ENCODE measurements around the gene STIMATE. TPM values are rescaled to one million over a fixed set of nuclear protein-coding genes. Genes with fewer than 3 reads are reported as not detected.

The STIMATE gene
- total and polyA plus RNA-seq, 10 of the 15 experiments (the other 5 are each of a cell fraction or from before 2014, with no cell fraction given) = 0.24 to 24.1 (median 15.4) TPM

DNA sequence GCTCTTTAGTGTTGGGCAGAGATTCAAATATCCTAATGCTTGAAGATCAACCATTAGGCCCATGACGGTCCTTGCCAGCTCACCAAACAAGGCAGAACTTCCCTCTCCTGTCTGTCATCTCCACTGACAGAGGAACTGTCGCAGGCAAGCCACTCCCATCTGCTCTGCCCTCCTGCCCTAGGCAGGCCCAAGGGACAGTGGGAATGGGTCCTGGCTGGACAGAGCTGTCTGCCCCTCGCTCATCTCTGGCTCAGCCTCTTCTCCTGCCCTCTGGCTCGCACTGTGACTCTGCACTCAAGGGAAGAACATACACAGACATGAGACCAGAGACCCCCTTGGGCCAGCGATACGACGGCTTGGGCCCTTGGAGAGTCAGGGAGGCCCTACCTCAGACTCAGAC lies 54.9 kb downstream of the STIMATE start:
- H3K36me3 ChIP-seq (ENCODE audit: control insufficient read depth in 2 of 2, insufficient read depth in 2 of 2, low read length in 1 of 2) = peaks cover 6% of the 10 kb centered on the region in 2 experiments; a peak in 3 of 4 replicates
- H3K4me3 ChIP-seq = no peak overlapping the region
- no peak overlapping the region for H3K27ac ChIP-seq (ENCODE audit: control insufficient read depth, insufficient read depth)
- TF ChIP-seq POLR2AphosphoS5 (IDR thresholded peaks at IDR 0.05; ENCODE audit: low read length) (no peak), EP300 (IDR thresholded peaks at IDR 0.05; ENCODE audit: borderline replicate concordance in 1 of 2, control insufficient read depth in 1 of 2, low read depth in 2 of 2, low read length in 2 of 2) (no peak), ZNF384 (IDR thresholded peaks at IDR 0.05; ENCODE audit: borderline replicate concordance, low read depth, low read length) (no peak), BHLHE40 (IDR thresholded peaks at IDR 0.05; ENCODE audit: borderline replicate concordance in 1 of 2, low read depth in 2 of 2, low read length in 1 of 2) (no peak)
- ChIA-PET RAD21 (ENCODE audit: unreplicated experiment) (no interaction called here), CTCF (interaction anchor here (0.6 to 2.0 kb wide), 2 partner anchors 89 to 651 kb away, joined by 3 to 5 read pairs; no protein-coding TSS in a partner anchor), POLR2A (no interaction called here), SMC1A (ENCODE audit: uncharacterized antibody, unreplicated experiment) (no interaction called here)
- no peaks in the 10 kb centered on the region for H3K9me3 ChIP-seq (replicated peaks; ENCODE audit: control insufficient read depth, insufficient read depth, low read length)
- H3K27me3 ChIP-seq (replicated peaks in 1 of 2; ENCODE audit: control insufficient read depth in 2 of 2, insufficient read depth in 2 of 2, low read length in 1 of 2) = no peaks in the 10 kb centered on the region
- H3K79me2 ChIP-seq (ENCODE audit: control insufficient read depth, insufficient read depth, low read length) = no peaks in the 10 kb centered on the region
- WGBS (ENCODE audit: insufficient coverage, insufficient replicate concordance, low lambda C conversion rate, missing lambda C conversion rate) = 70% methylated on average over 7 of the region's 7 CpGs
- no peaks in the 10 kb centered on the region for H4K20me1 ChIP-seq (ENCODE audit: control insufficient read depth, insufficient read depth)
- no peak overlapping the region for H3K4me2 ChIP-seq (ENCODE audit: control insufficient read depth, insufficient read depth)
- no peak for ATAC-seq
- intact Hi-C loops (cut with micrococcal nuclease; ENCODE audit: unreplicated experiment) (no loop called here), in situ Hi-C loops (cut with MboI) (loop anchor here (10.0 kb wide), 1 partner anchor 232 kb away; no protein-coding TSS in a partner anchor)
- H2AFZ ChIP-seq (ENCODE audit: control insufficient read depth, low read depth, low read length) = no peak overlapping the region
- no peak overlapping the region for H3K9ac ChIP-seq (ENCODE audit: control insufficient read depth, insufficient read depth, low read length)
- BruUV-seq (replicated peaks) = no TSS peak
- peaks cover 8% of the 10 kb centered on the region for H3K4me1 ChIP-seq (ENCODE audit: control insufficient read depth, insufficient read depth, low read length)
- FAIRE-seq = no peak
- no peak for DNase-seq (ENCODE audit: low read depth, low spot score)

DNA sequence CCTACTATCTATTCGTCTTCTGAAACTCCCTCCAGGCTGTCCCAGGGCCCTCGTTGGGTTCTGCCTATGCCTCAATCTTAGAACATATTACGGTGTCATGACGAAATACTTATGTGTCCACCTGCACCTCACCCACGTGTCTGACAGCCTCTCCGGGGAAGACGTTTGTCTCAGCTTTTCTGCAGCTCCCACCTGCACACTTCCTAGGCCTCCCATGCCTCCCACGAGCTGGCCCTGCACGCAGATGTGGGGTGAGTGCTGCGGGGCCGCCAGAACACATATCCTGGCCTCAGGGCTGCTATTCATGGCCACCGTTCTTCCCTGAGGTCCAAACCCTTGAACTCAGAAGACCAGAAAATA lies 55.4 kb downstream of the STIMATE start:
- intact Hi-C loops (cut with micrococcal nuclease; ENCODE audit: unreplicated experiment) = no loop called here
- no peaks in the 10 kb centered on the region for H3K27me3 ChIP-seq (replicated peaks in 1 of 2; ENCODE audit: control insufficient read depth in 2 of 2, insufficient read depth in 2 of 2, low read length in 1 of 2)
- no TSS peak for BruUV-seq (replicated peaks)
- 78% methylated on average over 12 of the region's 12 CpGs for WGBS (ENCODE audit: insufficient coverage, insufficient replicate concordance, low lambda C conversion rate, missing lambda C conversion rate)
- peaks cover 8% of the 10 kb centered on the region for H3K4me1 ChIP-seq (ENCODE audit: control insufficient read depth, insufficient read depth, low read length)
- no peaks in the 10 kb centered on the region for H3K9me3 ChIP-seq (replicated peaks; ENCODE audit: control insufficient read depth, insufficient read depth, low read length)
- ChIA-PET CTCF (interaction anchor here (0.6 to 2.0 kb wide), 3 partner anchors 90 to 651 kb away, joined by 3 to 5 read pairs (median 4); no protein-coding TSS in a partner anchor), RAD21 (ENCODE audit: unreplicated experiment) (interaction anchor here (0.6 kb wide), 1 partner anchor 207 kb away, joined by 3 read pairs; no protein-coding TSS in a partner anchor), SMC1A (ENCODE audit: uncharacterized antibody, unreplicated experiment) (no interaction called here), POLR2A (no interaction called here)
- no peak overlapping the region for H2AFZ ChIP-seq (ENCODE audit: control insufficient read depth, low read depth, low read length)
- FAIRE-seq = no peak
- H3K4me2 ChIP-seq (ENCODE audit: control insufficient read depth, insufficient read depth) = no peak overlapping the region
- no peak overlapping the region for H3K27ac ChIP-seq (ENCODE audit: control insufficient read depth, insufficient read depth)
- in situ Hi-C loops (cut with MboI) = loop anchor here (10.0 kb wide), 1 partner anchor 233 kb away; no protein-coding TSS in a partner anchor
- DNase-seq (ENCODE audit: low read depth, low spot score) = no peak
- no peaks in the 10 kb centered on the region for H3K79me2 ChIP-seq (ENCODE audit: control insufficient read depth, insufficient read depth, low read length)
- H3K36me3 ChIP-seq (ENCODE audit: control insufficient read depth in 2 of 2, insufficient read depth in 2 of 2, low read length in 1 of 2) = peaks cover 6% of the 10 kb centered on the region in 2 experiments; a peak in 3 of 4 replicates
- no peak overlapping the region for H3K4me3 ChIP-seq
- no peak overlapping the region for H3K9ac ChIP-seq (ENCODE audit: control insufficient read depth, insufficient read depth, low read length)
- no peaks in the 10 kb centered on the region for H4K20me1 ChIP-seq (ENCODE audit: control insufficient read depth, insufficient read depth)
- ATAC-seq = no peak
- TF ChIP-seq ZZZ3 (IDR thresholded peaks at IDR 0.05; ENCODE audit: control insufficient read depth, insufficient read length, low read depth) (no peak), BHLHE40 (IDR thresholded peaks at IDR 0.05; ENCODE audit: borderline replicate concordance in 1 of 2, low read depth in 2 of 2, low read length in 1 of 2) (no peak), MEF2A (IDR thresholded peaks at IDR 0.05; ENCODE audit: insufficient read depth, low read depth, low read length) (no peak), RB1 (IDR thresholded peaks at IDR 0.05; ENCODE audit: borderline replicate concordance) (no peak), NR2C2 (IDR thresholded peaks at IDR 0.05; ENCODE audit: borderline replicate concordance, control insufficient read depth, insufficient read length, low read depth) (no peak), SMC3 (IDR thresholded peaks at IDR 0.05; ENCODE audit: borderline replicate concordance, low read length) (no peak), SMARCA5 (IDR thresholded peaks at IDR 0.05) (no peak), TCF12 (IDR thresholded peaks at IDR 0.05; ENCODE audit: low read depth, low read length) (no peak)
- TF ChIP-seq, protein P1, sequence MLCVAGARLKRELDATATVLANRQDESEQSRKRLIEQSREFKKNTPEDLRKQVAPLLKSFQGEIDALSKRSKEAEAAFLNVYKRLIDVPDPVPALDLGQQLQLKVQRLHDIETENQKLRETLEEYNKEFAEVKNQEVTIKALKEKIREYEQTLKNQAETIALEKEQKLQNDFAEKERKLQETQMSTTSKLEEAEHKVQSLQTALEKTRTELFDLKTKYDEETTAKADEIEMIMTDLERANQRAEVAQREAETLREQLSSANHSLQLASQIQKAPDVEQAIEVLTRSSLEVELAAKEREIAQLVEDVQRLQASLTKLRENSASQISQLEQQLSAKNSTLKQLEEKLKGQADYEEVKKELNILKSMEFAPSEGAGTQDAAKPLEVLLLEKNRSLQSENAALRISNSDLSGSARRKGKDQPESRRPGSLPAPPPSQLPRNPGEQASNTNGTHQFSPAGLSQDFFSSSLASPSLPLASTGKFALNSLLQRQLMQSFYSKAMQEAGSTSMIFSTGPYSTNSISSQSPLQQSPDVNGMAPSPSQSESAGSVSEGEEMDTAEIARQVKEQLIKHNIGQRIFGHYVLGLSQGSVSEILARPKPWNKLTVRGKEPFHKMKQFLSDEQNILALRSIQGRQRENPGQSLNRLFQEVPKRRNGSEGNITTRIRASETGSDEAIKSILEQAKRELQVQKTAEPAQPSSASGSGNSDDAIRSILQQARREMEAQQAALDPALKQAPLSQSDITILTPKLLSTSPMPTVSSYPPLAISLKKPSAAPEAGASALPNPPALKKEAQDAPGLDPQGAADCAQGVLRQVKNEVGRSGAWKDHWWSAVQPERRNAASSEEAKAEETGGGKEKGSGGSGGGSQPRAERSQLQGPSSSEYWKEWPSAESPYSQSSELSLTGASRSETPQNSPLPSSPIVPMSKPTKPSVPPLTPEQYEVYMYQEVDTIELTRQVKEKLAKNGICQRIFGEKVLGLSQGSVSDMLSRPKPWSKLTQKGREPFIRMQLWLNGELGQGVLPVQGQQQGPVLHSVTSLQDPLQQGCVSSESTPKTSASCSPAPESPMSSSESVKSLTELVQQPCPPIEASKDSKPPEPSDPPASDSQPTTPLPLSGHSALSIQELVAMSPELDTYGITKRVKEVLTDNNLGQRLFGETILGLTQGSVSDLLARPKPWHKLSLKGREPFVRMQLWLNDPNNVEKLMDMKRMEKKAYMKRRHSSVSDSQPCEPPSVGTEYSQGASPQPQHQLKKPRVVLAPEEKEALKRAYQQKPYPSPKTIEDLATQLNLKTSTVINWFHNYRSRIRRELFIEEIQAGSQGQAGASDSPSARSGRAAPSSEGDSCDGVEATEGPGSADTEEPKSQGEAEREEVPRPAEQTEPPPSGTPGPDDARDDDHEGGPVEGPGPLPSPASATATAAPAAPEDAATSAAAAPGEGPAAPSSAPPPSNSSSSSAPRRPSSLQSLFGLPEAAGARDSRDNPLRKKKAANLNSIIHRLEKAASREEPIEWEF (IDR thresholded peaks at IDR 0.05; ENCODE audit: insufficient replicate concordance, low read depth, low read length) = no peak

Measured in GM12878 (cell line).